Activated CD8-positive, alpha-beta T cell treated with anti-CD3 and anti-CD28 coated beads for 36 hours (primary cell): ENCODE measurements around the gene LARP4. TPM values are rescaled to one million over a fixed set of nuclear protein-coding genes. Genes with fewer than 3 reads are reported as not detected.

ENCODE experiments used
- ATAC-seq: fragments of 200-7000 bp; cut with Tn5 transposase; one replicate; pipeline ENCODE4 v1.10.0; 2021; ENCODE audit warnings: mild to moderate bottlenecking, moderate library complexity
- CTCF ChIA-PET: fragments of 350-600 bp; sonication (Branson Sonifier 250); formaldehyde crosslinking; loops from one replicate; lab custom pipeline; 2021; ENCODE audit warnings: antibody characterized with exemption; lab: Charles Lee
- POLR2A ChIA-PET: fragments of 350-600 bp; sonication (Branson Sonifier 250); formaldehyde crosslinking; loops from one replicate; lab custom pipeline; 2021; ENCODE audit warnings: antibody characterized with exemption; lab: Charles Lee
- DNase-seq: peaks from one replicate; pipeline ENCODE4 v3.0.0-alpha.2; 2020
- H3K27ac Mint-ChIP-seq: one replicate; pipeline ENCODE4 v1.8.0; 2021; ENCODE audit warnings: mild to moderate bottlenecking, mixed read lengths
- H3K27me3 Mint-ChIP-seq: one replicate; pipeline ENCODE4 v1.8.0; 2021; ENCODE audit warnings: mixed read lengths
- H3K36me3 Mint-ChIP-seq: one replicate; pipeline ENCODE4 v1.8.0; 2021; ENCODE audit warnings: low read depth, mixed read lengths
- H3K4me1 Mint-ChIP-seq: one replicate; pipeline ENCODE4 v1.8.0; 2021; ENCODE audit warnings: low read depth, mixed read lengths
- H3K4me3 Mint-ChIP-seq: one replicate; pipeline ENCODE4 v1.8.0; 2021; ENCODE audit warnings: mild to moderate bottlenecking, moderate library complexity, mixed read lengths
- H3K9me3 Mint-ChIP-seq: one replicate; pipeline ENCODE4 v1.8.0; 2021; ENCODE audit warnings: mixed read lengths
- intact Hi-C: fragments of 100-400 bp; cut with micrococcal nuclease; formaldehyde crosslinking; loops from one replicate; pipeline ENCODE4 v1.10.0; 2022
- total RNA-seq, 2 experiments: library from RNA; stranded (reverse); gene quantifications; one replicate each; pipeline ENCODE4 v1.2.3, GENCODE V29; 2021
- TF ChIP-seq, protein P1 (sequence below): fragments of 200-600 bp; IDR thresholded peaks from one replicate; pipeline ENCODE4 v1.8.0; 2022; ENCODE audit warnings: antibody characterized with exemption, mild to moderate bottlenecking

Gene LARP4
- total RNA-seq, 2 experiments from 2014 or later, result 94.1 to 95.5 TPM

DNA sequence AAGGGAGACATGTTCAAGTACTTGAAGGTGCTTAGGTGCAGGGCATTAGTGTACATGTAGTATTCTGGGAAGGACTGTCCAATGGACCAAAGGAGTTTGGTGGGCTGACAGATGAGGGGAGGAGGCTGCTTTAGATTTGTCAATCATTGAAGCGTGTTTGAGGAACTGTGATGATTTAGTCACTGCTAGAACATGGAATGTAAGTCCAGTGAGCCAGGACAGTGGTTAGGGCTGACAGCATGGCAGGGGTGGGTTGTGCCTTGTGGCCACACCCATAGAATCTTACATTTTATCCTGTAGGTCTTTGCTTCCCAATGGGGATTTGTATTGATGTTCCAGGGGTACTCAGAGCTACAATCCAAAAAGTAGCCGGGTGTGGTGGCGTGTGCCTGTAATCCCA is 128.7 kb downstream of the LARP4 start:
- intact Hi-C loops, result no loop called here
- ChIA-PET CTCF (no interaction called here), POLR2A (interaction anchor here (1.1 to 5.6 kb wide), 2 partner anchors 10 to 25 kb away, joined by 3 to 36 read pairs; no protein-coding TSS in a partner anchor)

More for the DNA sequence above, 128.7 kb downstream of the LARP4 start:
- Mint-ChIP-seq H3K27me3 (no peaks in the 10 kb centered on the region), H3K36me3 (peaks cover 16% of the 10 kb centered on the region), H3K4me1 (peaks cover 30% of the 10 kb centered on the region), H3K9me3 (no peaks in the 10 kb centered on the region), H3K4me3 (no peak overlapping the region), H3K27ac (peak overlapping the region; percentile 62)
- DNase-seq (no peak), ATAC-seq (no peak)
- TF ChIP-seq, protein P1, sequence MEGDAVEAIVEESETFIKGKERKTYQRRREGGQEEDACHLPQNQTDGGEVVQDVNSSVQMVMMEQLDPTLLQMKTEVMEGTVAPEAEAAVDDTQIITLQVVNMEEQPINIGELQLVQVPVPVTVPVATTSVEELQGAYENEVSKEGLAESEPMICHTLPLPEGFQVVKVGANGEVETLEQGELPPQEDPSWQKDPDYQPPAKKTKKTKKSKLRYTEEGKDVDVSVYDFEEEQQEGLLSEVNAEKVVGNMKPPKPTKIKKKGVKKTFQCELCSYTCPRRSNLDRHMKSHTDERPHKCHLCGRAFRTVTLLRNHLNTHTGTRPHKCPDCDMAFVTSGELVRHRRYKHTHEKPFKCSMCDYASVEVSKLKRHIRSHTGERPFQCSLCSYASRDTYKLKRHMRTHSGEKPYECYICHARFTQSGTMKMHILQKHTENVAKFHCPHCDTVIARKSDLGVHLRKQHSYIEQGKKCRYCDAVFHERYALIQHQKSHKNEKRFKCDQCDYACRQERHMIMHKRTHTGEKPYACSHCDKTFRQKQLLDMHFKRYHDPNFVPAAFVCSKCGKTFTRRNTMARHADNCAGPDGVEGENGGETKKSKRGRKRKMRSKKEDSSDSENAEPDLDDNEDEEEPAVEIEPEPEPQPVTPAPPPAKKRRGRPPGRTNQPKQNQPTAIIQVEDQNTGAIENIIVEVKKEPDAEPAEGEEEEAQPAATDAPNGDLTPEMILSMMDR, result no peak

Other genes starting within 250 kb of the LARP4 start
- gene CERS5, start 233.5 kb upstream of the LARP4 start, total RNA-seq, result 10 to 100 TPM; 33.9 to 39.5 TPM
- gene LIMA1, start 117.4 kb upstream of the LARP4 start, total RNA-seq, result 10 to 100 TPM; 44.2 to 45.5 TPM
- gene FAM186A, start 4.3 kb upstream of the LARP4 start, total RNA-seq, result not detected
- 10 to 100 TPM; 21.2 to 23.7 TPM for gene DIP2B, start 104.1 kb downstream of the LARP4 start, total RNA-seq